ENCODE results near the gene KCNQ1.

Gene KCNQ1

DNA sequence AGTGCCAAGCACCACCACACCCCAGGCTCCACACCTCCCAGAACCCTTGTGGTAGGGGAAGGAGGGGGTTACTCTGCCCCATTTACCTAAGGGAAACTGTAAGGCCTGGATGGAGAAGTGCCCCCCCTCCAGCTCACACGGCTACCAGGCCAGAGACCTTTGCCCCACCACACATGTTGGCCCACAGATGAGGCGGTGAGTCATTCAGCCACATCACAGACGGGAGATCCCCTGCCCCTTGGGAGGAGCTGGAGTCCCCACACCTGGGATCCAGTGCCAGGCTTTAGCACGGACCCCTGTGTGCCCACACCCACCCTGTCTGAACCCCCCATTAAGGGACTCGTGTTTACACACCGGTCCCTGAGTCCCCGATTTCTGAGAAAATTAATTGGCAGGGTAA lies 415.8 kb downstream of the KCNQ1 start:
- no peak for DNase-seq

DNA sequence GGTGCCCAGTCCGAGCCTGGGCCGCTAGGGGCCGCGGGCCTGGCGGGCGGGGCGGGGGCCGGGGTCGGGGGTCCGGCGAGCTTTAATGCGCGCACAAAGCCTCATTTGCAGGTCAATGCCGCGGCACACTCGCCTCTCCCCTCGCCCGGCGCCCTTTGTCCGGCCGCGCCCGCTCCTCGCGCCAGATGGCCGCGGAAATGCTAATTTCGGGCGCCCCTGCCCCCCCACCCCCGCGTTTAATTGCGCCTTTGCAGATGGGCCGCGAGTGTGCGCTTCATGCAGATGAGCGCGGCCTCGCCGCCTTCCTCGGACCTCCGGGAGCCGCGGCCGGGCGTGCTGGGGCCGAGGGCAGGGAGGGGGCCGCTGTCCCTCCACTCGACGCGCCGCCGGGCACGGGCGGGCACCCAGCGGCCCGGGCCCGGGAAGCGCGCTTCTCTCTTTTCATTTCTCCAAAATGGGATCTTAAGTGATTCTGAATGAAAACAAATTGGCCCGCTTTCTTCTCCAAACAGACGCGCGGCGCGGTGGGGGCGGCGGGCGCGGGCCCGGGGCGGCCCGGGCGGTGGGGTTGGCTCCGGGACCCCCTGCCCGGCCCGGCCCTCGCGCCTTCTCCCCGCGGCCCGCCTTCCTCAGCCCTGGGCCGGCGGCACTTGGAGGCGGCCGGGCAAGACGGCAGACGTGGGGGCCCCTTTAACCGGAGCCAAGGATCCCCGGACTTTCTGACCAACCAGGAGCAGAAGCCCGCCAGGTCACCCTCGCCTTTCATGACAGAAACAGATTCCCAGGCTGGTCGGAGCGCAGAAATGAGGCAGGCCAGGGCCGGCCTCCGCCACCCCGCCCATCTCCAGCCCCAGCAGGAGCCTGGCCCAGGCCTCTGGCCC lies 417.8 kb downstream of the KCNQ1 start:
- DNase-seq, result no peak

DNA sequence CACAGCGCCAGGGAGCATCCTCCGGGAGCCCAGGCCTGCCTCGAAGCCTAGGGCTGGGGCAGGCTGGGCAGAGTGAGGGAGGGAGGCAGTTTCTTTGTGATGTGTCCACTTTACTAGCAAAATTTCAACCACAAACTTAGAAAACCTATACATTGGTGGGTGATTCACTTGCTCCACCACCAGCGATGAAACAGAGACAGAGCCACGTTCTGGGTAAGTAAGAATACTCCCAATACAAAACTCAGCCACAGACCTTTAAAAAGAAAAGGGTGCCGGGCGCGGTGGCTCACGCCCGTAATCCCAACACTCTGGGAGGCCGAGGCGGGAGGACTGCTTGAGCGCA lies 418.4 kb downstream of the KCNQ1 start:
- no peak for DNase-seq

DNA sequence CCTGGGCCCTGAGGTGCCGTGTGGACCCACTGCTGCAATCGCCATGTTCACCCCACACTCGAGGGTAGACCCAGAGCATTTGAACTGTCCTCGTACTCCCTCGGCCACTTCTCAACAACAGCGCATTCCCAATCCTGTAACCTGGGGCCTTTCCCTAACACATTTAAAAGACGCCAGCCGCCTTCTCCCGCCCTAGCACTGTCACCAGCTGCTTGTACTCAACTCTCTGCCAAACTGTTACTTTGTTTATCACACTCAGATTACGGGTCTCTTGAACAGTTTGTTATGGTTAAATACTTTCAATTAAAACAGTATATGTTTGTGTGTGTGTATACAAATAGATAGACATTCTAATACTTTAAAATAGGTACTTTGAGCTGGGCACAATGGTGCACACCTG lies 420.1 kb downstream of the KCNQ1 start:
- no peak for DNase-seq

DNA sequence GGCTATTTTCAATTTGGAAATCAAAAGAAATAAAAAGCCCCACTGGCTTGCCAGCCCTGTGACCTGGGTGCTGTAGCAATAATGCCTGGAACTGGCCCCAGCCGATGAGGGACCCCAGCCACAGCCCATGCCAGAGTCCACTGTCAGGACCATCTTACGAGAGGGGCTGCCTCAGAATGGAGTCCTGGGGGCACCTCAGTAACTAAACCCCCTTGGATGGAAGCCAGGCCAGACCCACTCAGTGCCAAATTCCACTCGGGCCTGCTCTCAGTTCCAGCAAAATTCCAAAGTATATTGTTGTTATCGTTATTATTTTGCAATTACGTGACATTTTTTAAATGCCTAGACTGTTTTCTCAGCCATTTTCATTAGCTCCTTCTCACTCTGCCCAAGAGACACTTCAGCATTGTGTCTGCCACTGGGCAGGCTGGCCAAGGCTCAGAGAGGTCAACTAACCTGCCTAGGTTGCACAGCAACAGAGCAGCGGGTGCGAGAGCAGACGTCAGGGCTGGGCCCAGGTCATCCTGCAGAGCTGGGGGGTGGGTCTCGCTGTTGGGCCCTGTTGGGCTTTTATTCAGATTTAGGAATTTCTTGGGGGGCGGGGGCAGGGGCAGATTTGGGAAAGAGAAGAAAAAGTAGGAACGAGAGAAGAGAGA lies 421.2 kb downstream of the KCNQ1 start:
- DNase-seq, result no peak

DNA sequence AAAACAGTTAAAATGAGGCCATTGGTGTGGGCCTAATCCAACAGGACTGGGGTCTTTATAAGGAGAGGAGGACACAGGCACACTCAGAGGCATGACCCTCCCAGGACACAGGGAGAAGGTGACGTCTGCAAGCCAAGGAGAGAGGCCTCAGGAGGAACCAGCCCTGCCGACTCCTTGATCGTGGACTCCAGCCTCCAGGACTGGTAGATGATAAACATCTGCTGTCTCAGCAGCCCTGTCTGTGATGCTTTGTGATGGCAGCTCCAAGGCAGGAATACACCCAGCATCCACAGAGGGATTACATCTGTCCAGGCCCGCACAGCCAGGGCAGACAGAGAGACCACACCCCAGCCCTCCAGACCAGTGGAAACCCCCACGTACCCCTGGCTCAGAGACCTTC lies 422.3 kb downstream of the KCNQ1 start:
- no peak for DNase-seq

DNA sequence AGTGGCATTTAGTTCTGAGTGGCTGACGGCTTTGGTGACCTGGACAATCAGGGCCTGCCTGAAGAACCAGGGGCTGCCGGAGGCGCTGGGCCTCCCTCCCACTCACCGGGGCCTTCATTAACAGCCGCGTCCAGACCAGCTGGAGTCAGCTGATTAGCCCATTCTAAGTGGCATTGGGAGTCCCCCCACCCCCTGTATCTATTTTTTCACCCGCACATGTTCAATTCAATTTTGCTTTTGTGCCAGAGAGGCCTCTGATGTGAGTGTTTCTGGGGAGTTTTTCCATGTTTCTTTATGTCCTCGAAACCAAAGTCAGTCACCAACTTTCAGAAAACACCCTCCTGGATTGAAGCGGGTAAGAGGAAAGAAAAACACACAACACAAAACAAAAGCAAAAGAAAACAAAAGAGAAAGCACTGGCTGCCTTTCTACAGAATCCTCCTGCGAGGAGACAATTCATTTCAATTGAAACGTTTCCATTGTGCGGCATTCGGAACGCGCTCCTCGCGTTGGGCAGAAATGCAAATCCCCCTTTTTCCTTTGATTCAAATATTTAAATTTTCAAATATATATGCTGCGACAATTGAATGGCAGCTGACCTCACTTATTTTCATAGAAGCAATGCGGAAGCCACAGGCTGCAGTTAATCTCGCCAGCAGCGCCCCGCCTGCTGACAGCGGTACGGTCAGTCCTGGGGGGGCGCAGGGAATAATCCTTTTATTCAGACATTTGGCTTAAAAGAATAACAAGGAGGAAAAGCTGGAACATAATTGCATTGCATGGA lies 423.1 kb downstream of the KCNQ1 start:
- DNase-seq, result no peak

DNA sequence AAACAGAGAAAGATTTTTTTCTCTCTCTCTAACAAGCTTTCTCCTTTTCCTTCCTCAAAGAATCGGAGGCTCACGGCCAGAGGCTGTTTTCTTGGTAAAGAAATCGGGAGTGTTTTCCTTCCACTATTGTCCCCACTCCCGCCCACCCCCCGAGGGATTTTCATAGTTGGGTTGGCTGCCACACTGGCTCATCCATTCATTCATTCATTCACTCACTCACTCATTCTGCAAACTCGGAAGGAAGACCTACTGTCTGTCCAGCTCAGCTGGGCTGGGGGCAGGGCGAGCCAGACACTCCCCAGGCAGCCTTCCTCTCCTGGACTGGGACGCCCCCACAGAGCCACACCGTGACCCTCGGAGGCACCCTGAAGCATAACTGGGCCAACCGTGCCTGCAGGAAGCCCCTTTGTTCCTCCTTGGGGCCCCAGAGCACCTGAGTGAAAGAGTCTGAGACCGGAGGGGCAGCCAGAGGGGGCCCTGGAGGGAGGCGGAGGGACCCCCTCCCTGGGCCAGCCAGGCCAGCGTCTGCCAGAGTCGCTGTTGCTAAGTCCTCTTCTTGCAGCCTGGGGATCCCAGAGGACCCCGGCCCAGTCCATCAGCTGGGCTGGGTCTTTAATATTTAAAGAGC lies 423.8 kb downstream of the KCNQ1 start:
- no peak for DNase-seq

DNA sequence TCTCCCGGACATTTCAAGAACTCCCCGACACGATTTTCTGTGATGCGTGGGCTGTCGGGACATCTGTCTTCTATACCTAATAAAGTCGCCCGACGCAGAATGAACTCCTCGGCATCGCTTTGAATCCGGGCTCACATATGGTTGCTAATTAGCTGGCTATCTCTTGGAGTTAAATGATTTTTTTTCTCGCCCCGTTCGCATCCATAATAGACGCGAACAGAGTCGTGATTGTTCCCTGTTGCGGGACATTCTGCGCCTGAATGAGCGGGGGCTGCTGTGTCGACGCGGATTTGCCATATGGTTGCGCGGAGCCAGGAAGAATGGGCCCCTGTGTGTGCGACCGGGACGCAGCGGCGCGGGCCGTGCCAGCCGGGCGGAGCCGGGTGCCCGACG lies 424.3 kb downstream of the KCNQ1 start:
- no peak for DNase-seq

DNA sequence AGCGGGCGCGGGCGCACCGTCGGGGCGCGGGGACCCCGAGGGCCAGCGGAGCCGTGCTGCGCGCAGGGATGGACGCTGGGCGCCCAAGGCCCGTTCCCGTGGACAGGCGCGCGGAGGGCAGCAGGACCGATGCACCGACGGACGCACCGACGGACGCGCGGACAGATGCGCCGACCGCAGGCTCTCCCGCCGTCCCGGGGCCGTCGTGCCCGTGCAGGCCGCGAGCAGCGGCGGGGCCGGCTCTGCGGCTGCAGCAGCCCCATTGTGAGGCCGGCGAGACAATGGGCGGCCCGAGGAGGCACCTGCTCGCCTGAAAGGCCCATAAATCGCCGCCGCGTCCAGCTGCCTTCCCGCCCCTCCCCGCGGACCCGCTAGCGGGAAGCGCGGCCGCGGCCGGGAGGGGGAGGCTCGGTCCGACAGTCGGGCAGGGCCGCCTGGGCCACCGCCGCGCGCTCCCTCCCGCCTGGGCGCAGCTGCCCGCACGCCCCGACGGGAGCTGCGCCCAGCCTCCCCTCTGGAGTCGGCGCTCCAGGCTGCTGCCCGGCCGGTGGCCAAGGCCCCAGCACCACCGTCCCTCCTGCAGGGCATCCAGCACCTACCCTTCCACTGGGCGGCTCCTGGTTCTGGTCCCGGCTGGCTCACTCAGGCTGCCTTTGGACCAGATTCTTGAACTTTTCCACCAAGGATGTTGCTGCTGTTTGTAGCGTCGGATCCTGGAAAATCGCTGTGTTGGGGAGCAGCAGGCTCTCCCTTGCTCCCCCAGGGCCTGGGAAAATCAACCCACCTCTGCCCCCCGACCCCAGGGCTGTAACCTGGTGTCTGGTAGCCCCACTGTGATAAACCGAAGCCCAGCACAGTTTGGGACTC lies 425.0 kb downstream of the KCNQ1 start:
- peak; percentile 15 to 58 for DNase-seq

DNA sequence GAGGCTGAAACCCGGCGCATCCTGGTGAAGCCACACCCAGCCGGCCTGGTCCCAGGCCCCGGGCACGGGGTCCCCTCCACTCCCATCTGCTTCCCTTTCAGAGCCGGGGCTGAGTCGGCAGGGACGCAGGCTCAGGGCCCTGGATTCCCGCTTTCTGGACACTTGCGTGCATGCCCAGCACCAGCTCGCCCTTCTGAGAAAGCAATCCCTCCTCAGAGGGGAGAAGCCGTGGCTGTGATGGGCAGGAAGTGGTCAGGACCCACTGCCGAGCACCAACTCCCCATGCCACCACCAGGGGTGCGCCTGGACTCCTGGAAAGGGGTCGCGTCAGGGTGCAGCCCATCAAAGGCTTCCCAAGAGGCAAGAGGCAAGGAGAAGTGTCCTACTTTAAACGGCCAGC lies 425.7 kb downstream of the KCNQ1 start:
- no peak for DNase-seq

DNA sequence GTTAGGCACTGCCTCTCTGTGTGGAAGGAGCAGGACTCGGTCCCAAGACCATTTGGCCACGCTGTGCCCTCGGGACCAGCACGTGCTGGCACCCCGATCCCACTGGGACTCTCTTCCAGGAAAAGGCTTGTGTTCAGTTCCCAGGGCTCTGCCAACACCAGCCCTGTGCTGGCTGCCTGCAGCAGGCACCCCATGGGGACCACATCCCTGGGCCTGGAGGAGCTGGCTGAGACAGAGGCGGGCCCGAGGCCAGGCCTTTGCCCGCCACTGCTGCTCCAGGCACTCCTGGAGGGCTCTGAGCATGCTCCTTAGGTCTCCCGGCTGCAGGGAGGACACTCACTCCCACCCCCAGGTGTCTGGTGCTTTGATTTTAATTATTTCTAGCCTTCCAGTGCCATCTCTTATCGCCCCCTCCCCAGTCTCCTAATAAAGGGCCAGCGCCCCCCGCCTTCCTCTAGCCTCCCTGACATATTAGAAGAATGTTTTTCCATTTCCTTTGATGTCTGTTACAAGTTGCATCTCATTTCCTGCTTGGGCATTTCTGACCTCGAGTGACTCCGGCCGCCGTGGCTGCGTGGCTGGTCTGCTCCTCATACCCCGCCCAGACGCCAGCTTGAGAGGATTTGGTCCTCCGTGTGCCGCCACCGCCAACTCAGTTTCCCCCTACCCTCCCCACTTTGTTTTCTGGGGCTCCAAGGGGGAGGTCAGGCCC lies 426.3 kb downstream of the KCNQ1 start:
- DNase-seq, result no peak

DNA sequence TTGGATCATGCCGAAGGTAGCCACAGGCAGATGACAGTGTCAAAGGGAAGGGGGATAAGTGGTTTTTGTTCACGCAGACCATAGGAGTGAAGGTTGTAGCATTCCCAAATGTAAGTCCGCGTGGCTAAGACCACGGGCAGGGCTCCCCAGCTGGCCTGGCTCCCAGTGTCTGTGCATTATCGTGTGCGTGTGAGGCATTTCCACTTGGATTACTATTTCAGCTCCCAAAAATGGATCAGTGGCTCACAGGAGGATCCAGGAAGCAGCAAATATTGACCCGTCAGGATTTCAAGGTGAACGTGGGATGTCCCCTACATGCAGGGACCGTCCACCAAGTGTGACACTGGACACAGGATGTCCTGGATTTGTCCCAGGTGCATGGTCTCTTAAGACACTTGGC lies 430.2 kb downstream of the KCNQ1 start:
- no peak for DNase-seq

DNA sequence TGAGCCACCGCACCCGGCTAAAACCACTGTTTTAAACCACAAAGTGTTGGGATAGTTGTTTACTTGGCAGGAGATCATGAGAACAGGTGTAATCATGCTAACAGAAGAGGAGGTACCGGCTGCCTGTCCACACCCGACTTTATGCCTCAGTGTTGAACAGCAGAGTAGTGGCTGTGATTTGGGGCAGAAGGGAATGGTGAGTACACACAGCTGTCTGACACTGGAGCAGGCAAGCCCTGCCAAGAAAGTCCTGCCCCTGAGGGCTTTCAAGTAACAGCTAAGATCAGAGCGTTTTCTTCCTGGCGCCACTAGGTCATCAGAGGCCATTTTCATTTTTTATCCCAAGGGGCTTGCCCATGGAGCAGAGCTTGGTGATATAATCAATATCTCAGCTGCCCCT lies 432.7 kb downstream of the KCNQ1 start:
- DNase-seq, result no peak

DNA sequence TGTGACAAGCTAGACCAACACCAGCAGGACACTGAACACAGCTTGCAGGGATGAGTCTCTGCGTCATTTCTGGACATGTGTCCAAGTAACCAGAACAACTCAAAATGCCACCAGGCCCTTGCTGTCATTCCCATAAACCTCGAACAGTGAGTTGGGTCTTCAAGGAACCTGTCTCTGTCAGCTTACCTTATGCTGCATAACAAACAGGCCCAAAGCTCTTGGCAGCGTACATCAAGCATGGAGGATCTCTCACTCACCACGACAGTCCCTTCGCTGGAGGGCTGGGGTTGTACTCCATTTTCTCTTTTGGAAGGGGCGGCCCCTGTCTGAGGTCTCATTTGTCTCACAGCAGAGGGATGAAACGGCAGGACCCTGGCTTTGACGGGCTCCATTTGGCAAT lies 434.0 kb downstream of the KCNQ1 start:
- DNase-seq, result no peak

DNA sequence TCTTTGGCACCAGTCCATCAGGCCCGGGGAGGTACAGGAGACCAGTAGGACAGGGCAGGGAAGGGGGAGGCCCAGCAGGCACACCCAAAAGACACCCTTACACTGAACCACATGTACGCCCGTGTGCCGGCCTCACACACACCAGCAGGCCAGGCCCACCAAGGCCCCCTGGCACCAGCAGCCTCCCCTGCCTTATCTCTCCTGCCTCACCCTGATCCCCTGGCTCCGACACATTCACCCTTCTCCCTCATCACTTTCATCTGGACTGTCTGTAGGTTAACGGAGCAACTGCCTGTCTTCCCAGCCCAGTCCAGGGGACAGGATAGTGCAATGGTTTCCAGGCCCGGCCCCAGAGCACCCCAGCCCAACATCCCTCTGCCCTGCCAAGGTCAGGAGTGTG lies 435.8 kb downstream of the KCNQ1 start:
- DNase-seq, result no peak

DNA sequence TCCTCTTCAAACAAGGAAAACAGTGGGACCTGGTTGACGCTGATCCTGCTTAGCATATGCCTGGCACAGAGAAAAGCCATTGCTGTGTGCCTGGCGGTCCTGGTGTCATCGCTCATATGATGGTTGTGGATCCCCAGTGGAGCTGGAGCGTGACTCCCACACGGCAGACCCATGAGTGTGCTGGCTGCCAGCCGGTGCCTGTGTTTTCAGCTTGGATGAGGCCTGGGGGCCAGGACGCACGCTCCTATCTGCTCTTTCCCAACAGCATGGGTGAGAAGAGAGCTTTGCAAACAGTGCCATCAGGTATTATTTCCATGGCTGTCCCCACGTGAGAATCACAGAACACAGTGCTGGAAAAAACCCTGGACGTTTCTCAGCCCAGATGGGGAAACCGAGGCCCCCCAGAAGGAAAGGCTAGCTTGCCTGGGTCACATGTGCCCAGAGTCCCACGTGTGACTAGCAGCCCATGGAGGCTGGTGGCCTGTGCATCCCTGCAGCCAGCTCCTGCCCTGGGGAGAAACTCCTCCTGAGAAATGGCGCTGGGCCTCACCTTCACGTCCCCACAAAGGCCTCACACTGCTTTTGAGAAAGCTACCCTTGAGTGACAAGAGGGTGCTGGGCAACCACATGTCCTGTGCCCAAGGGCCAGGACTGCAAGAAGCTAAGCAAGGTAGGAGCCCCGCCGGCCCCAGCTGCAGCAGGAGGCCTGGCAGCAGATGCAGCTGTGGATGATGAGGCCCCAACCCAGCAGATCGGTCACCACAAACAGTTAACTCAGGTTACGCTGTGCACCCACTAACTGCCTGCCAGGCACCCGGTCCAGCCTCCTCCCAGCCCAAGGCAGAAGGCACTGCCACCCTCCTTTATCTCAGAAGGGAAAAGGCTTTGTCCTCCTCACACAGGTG lies 436.5 kb downstream of the KCNQ1 start:
- DNase-seq, result no peak

DNA sequence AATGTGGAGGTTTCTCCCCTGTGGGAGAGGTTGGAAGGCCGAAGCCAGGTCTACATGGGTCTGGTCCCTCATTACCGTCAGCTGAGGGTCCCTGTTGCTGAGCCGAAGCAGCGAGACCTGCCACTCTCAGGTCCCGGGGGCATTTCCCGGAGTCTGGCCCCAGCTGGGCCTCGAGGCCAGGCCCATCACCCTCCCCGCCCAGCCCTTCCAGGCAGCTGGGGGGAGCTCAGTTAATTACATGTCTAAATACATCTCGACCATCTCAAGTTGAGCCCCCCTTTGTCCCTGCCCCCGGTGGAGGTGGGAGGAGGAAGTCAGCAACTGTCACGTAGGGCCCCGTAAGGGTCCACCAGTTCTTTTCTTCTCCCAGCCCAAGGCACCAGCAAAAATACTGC lies 437.2 kb downstream of the KCNQ1 start:
- DNase-seq, result no peak

DNA sequence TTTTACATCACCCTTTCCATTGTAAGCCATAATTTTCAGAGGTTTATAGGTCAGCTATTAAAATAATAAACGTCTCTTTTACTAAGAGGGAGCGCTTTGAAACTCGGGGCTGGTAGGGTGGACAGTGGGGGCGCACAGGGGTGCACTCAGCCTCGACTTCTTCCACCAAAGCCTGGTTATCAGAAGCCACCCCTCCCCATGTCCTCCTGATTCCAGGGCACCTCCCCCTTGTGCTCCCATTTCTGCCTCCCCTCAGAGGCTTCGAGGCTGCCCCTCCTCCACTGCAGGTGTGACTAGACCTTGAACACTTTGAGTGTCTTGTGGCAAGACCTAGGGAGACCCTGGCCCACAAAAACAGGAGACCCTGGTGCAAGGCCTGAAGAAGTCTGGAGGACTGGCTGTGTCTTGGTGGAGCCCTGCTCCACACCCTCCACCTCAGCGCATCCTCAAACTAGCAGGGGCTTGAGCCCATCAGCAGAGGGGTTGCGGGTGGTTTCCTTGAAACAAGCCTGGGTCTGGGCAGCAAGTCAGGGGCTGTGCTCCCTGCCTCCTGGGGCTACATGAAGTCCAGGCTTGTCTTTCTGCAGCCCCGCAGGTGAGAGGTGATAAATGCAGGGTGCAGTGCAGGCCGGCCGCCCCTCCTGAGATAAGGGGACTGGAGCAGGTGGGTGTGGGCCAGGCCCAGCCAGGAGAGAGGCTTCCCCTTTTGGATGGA lies 437.7 kb downstream of the KCNQ1 start:
- DNase-seq, result no peak

DNA sequence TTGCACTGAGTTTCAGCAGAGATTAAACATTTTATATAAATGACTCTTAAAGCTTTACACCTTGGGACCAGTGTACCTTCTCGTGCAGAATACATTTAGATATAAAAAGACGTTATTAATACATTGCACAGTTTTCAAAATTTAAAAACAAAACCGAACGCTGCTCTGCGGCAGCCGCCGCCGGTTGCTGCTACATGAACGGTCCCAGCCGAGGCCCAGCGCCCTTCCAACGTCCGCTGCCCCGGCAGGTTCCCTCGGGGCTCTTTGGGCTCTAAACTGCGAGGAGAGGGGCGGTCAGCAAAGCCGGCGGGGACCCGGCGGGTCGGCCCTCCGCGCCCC lies 438.8 kb downstream of the KCNQ1 start:
- DNase-seq, result no peak
